ENCODE measurements around the gene GAREM2.

GRCh38 chr2:26164231-26164630, 8.7 kb upstream of the GAREM2 start:
- no peak for TF ChIP-seq POLR2A (IDR thresholded peaks at IDR 0.05)
- no peak for TF ChIP-seq CTCF (IDR thresholded peaks at IDR 0.05)
- no peak for TF ChIP-seq POLR2AphosphoS5 (IDR thresholded peaks at IDR 0.05)
- no peak for TF ChIP-seq EP300 (IDR thresholded peaks at IDR 0.05)
